Measurements from ENCODE around the gene TMEM178B. TPM values are rescaled to one million over a fixed set of nuclear protein-coding genes. Genes with fewer than 3 reads are reported as not detected.

TMEM178B gene
- total and polyA plus RNA-seq, 10 of the 15 experiments (the other 5 are each of a cell fraction or from before 2014, with no cell fraction given) = 0.01 to 1.1 (median 0.04) TPM; not detected in 2

DNA sequence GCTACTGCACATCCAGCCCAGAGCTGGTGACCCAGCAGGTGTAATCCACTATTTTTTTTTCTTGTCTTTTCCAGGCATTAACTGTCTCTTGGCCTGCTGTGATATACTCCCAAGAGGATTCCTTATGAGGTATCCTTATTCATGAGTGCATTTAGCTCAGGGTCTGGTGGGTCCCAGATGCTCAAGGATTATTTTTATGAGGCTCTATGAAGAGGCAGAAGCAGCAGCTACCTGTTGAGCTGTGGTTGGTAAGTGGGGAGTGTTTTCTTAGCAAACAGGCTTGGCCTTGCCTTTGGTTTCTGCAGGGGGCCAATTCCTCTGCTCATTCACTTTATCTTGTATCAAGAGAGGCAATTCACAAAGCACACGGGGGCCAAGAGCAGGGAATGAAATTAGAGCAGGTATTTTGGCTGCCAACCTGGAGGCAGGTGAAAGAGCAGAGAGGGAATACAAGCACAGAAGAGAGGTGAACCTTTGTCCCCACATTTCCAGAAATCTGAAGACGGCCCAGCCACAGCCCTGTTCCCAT lies 221.6 kb downstream of the TMEM178B start (continued):
- TF ChIP-seq EZH2 (IDR thresholded peaks at IDR 0.05; ENCODE audit: borderline replicate concordance, control insufficient read depth, low read depth, low read length) (no peak), RFX5 (IDR thresholded peaks at IDR 0.05; ENCODE audit: low read depth, low read length) (no peak), TBL1XR1 (IDR thresholded peaks at IDR 0.05; ENCODE audit: low read depth, low read length) (no peak)

DNA sequence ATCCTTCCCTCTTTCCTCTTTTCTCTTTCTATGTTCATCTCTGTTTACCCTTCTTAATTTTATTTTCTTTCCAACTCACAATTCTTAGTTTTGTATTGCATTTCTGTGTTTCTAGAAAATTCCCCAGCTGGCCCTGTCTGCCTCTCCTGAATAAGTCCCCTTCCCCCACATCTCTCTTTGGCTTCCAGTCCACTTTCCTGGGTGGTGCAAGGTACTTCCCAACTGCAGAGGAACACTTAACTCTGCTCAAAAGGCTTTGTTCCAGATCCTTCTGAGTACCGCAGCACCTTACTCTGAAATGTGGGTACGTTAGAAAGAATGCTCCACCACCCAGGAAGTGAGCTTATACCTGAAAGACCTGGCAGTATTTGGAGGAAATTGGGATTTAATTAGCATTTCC lies 227.0 kb downstream of the TMEM178B start:
- FAIRE-seq (no peak), DNase-seq (ENCODE audit: low read depth, low spot score) (no peak), ATAC-seq (no peak)
- no peak overlapping the region for H2AFZ ChIP-seq (ENCODE audit: control insufficient read depth, low read depth, low read length)
- CTCF ChIA-PET = no interaction called here
- no peak overlapping the region for H3K4me2 ChIP-seq (ENCODE audit: control insufficient read depth, insufficient read depth)
- no peaks in the 10 kb centered on the region for H4K20me1 ChIP-seq (ENCODE audit: control insufficient read depth, insufficient read depth)
- WGBS (ENCODE audit: insufficient coverage, insufficient replicate concordance, low lambda C conversion rate, missing lambda C conversion rate) = 72% methylated on average over 2 of the region's 2 CpGs
- RAD21 ChIA-PET (ENCODE audit: unreplicated experiment) = no interaction called here
- no peaks in the 10 kb centered on the region for H3K27me3 ChIP-seq (replicated peaks in 1 of 2; ENCODE audit: control insufficient read depth in 2 of 2, insufficient read depth in 2 of 2, low read length in 1 of 2)
- H3K79me2 ChIP-seq (ENCODE audit: control insufficient read depth, insufficient read depth, low read length) = no peaks in the 10 kb centered on the region
- no TSS peak for BruUV-seq (replicated peaks)
- no peaks in the 10 kb centered on the region for H3K4me1 ChIP-seq (ENCODE audit: control insufficient read depth, insufficient read depth, low read length)
- H3K27ac ChIP-seq (ENCODE audit: control insufficient read depth, insufficient read depth) = no peak overlapping the region
- intact Hi-C loops (cut with micrococcal nuclease; ENCODE audit: unreplicated experiment) = no loop called here
- in situ Hi-C loops (cut with MboI) = no loop called here
- POLR2A ChIA-PET = interaction anchor here (0.6 kb wide), 1 partner anchor 777 kb away, joined by 3 read pairs; no protein-coding TSS in a partner anchor
- no peaks in the 10 kb centered on the region for H3K9me3 ChIP-seq (replicated peaks; ENCODE audit: control insufficient read depth, insufficient read depth, low read length)
- SMC1A ChIA-PET (ENCODE audit: uncharacterized antibody, unreplicated experiment) = interaction anchor here (0.6 kb wide), 1 partner anchor 88 kb away, joined by 3 read pairs; no protein-coding TSS in a partner anchor
- no peak overlapping the region for H3K4me3 ChIP-seq
- no peak overlapping the region for H3K9ac ChIP-seq (ENCODE audit: control insufficient read depth, insufficient read depth, low read length)
- no peaks in the 10 kb centered on the region for H3K36me3 ChIP-seq (ENCODE audit: control insufficient read depth in 2 of 2, insufficient read depth in 2 of 2, low read length in 1 of 2)
- TF ChIP-seq MEF2B (IDR thresholded peaks at IDR 0.05; ENCODE audit: partially characterized antibody, poor library complexity, severe bottlenecking) (no peak), MXI1 (IDR thresholded peaks at IDR 0.05; ENCODE audit: low read depth, low read length) (no peak), SPI1 (IDR thresholded peaks at IDR 0.05; ENCODE audit: borderline replicate concordance, insufficient read depth, low read depth, low read length) (no peak), EP300 (IDR thresholded peaks at IDR 0.05; ENCODE audit: borderline replicate concordance in 1 of 2, control insufficient read depth in 1 of 2, low read depth in 2 of 2, low read length in 2 of 2) (no peak), WRNIP1 (IDR thresholded peaks at IDR 0.05; ENCODE audit: borderline replicate concordance, low read depth, low read length) (no peak), TCF7 (IDR thresholded peaks at IDR 0.05; ENCODE audit: borderline replicate concordance) (no peak), PML (IDR thresholded peaks at IDR 0.05; ENCODE audit: low read length) (no peak), ZNF207 (IDR thresholded peaks at IDR 0.05; ENCODE audit: borderline replicate concordance) (no peak)
- TF ChIP-seq, protein P1, sequence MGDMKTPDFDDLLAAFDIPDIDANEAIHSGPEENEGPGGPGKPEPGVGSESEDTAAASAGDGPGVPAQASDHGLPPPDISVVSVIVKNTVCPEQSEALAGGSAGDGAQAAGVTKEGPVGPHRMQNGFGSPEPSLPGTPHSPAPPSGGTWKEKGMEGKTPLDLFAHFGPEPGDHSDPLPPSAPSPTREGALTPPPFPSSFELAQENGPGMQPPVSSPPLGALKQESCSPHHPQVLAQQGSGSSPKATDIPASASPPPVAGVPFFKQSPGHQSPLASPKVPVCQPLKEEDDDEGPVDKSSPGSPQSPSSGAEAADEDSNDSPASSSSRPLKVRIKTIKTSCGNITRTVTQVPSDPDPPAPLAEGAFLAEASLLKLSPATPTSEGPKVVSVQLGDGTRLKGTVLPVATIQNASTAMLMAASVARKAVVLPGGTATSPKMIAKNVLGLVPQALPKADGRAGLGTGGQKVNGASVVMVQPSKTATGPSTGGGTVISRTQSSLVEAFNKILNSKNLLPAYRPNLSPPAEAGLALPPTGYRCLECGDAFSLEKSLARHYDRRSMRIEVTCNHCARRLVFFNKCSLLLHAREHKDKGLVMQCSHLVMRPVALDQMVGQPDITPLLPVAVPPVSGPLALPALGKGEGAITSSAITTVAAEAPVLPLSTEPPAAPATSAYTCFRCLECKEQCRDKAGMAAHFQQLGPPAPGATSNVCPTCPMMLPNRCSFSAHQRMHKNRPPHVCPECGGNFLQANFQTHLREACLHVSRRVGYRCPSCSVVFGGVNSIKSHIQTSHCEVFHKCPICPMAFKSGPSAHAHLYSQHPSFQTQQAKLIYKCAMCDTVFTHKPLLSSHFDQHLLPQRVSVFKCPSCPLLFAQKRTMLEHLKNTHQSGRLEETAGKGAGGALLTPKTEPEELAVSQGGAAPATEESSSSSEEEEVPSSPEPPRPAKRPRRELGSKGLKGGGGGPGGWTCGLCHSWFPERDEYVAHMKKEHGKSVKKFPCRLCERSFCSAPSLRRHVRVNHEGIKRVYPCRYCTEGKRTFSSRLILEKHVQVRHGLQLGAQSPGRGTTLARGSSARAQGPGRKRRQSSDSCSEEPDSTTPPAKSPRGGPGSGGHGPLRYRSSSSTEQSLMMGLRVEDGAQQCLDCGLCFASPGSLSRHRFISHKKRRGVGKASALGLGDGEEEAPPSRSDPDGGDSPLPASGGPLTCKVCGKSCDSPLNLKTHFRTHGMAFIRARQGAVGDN (IDR thresholded peaks at IDR 0.05) = no peak
- TF ChIP-seq, protein P2, sequence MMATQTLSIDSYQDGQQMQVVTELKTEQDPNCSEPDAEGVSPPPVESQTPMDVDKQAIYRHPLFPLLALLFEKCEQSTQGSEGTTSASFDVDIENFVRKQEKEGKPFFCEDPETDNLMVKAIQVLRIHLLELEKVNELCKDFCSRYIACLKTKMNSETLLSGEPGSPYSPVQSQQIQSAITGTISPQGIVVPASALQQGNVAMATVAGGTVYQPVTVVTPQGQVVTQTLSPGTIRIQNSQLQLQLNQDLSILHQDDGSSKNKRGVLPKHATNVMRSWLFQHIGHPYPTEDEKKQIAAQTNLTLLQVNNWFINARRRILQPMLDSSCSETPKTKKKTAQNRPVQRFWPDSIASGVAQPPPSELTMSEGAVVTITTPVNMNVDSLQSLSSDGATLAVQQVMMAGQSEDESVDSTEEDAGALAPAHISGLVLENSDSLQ (IDR thresholded peaks at IDR 0.05) = no peak
- TF ChIP-seq, protein P3, sequence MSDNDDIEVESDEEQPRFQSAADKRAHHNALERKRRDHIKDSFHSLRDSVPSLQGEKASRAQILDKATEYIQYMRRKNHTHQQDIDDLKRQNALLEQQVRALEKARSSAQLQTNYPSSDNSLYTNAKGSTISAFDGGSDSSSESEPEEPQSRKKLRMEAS (IDR thresholded peaks at IDR 0.05; ENCODE audit: low read depth, low read length) = no peak

Data from GM12878 (cell line).